OCI-LY1 (cell line): ENCODE measurements around the gene KIF19.

ENCODE experiments used
- H2AFZ ChIP-seq: fragments of 200-600 bp; sonication (generic), shearing (Covaris generic); 2 replicates; pipeline ENCODE4 v1.6.0; 2014; ENCODE audit warnings: antibody characterized with exemption, mild to moderate bottlenecking, low read length
- H3F3A ChIP-seq: fragments of 200-600 bp; sonication (generic), shearing (Covaris generic); 2 replicates; pipeline ENCODE4 v1.6.0; 2014; ENCODE audit warnings: mild to moderate bottlenecking, antibody characterized with exemption, low read length, moderate library complexity; ENCODE audit not compliant: insufficient read depth
- H3K27ac ChIP-seq: fragments of 200-600 bp; sonication (generic); 2 replicates; pipeline ENCODE4 v1.5.1; 2014; ENCODE audit warnings: low read length, mixed run types, mild to moderate bottlenecking, low read depth; ENCODE audit not compliant: poor library complexity, severe bottlenecking
- H3K27me3 ChIP-seq: fragments of 200-600 bp; sonication (generic); 2 replicates; pipeline ENCODE4 v1.6.0; 2014; ENCODE audit warnings: antibody characterized with exemption, mild to moderate bottlenecking, low read length, moderate library complexity; ENCODE audit not compliant: insufficient read depth
- H3K36me3 ChIP-seq: fragments of 200-600 bp; sonication (generic); 2 replicates; pipeline ENCODE4 v1.6.1; 2014; ENCODE audit warnings: mild to moderate bottlenecking, antibody characterized with exemption, low read length, moderate library complexity, mixed read lengths; ENCODE audit not compliant: insufficient read depth
- H3K4me1 ChIP-seq: fragments of 200-600 bp; sonication (generic); 2 replicates; pipeline ENCODE4 v1.5.1; 2014; ENCODE audit warnings: mild to moderate bottlenecking, low read length, moderate library complexity; ENCODE audit not compliant: insufficient read depth, severe bottlenecking
- H3K4me2 ChIP-seq: fragments of 200-600 bp; sonication (generic), shearing (Covaris generic); 2 replicates; pipeline ENCODE4 v1.6.1; 2014; ENCODE audit warnings: low read length
- H3K4me3 ChIP-seq: fragments of 200-600 bp; sonication (generic); 2 replicates; pipeline ENCODE4 v1.5.1; 2014; ENCODE audit warnings: low read length, low read depth, mild to moderate bottlenecking, mixed read lengths; ENCODE audit not compliant: poor library complexity, severe bottlenecking
- H3K79me2 ChIP-seq: fragments of 200-600 bp; shearing (Covaris generic); 2 replicates; pipeline ENCODE4 v1.6.1; 2016; ENCODE audit warnings: mixed run types, low read length, mixed read lengths; ENCODE audit not compliant: insufficient read depth
- H3K9ac ChIP-seq: fragments of 200-600 bp; sonication (generic), shearing (Covaris generic); 2 replicates; pipeline ENCODE4 v1.6.1; 2014; ENCODE audit warnings: mild to moderate bottlenecking, low read length, mixed read lengths
- H3K9me2 ChIP-seq: fragments of 200-600 bp; sonication (generic), shearing (Covaris generic); 2 replicates; pipeline ENCODE4 v1.6.1; 2014; ENCODE audit warnings: low read depth, mild to moderate bottlenecking, low read length, mixed read lengths
- H3K9me3 ChIP-seq: fragments of 200-600 bp; shearing (Covaris generic); 2 replicates; pipeline ENCODE4 v1.6.1; 2014; ENCODE audit warnings: low read length, mixed read lengths
- H4K20me1 ChIP-seq: fragments of 200-600 bp; sonication (generic), shearing (Covaris generic); 2 replicates; pipeline ENCODE4 v1.6.0; 2016; ENCODE audit warnings: mild to moderate bottlenecking, low read length; ENCODE audit not compliant: insufficient read depth
- CTCF ChIP-seq: fragments of 200-600 bp; sonication (generic), shearing (Covaris generic); IDR thresholded peaks from 2 replicates; pipeline ENCODE4 v1.5.1; 2017; ENCODE audit warnings: mild to moderate bottlenecking, antibody characterized with exemption, low read length, moderate library complexity, mixed read lengths
- EZH2 ChIP-seq: fragments of 200-600 bp; sonication (generic), shearing (Covaris generic); IDR thresholded peaks from 2 replicates; pipeline ENCODE4 v1.8.0; 2017; ENCODE audit warnings: borderline replicate concordance, mixed run types, mild to moderate bottlenecking, antibody characterized with exemption, low read length, moderate library complexity, mixed read lengths

The KIF19 gene

GRCh38 chr17:74332763-74333283 lies 6.8 kb downstream of the KIF19 start:
- Histone ChIP-seq H2AFZ (no peak overlapping the region), H3K9ac (no peak overlapping the region), H3K4me3 (no peak overlapping the region), H3F3A (no peaks in the 10 kb centered on the region), H3K27ac (no peak overlapping the region), H3K4me1 (no peaks in the 10 kb centered on the region), H3K36me3 (no peaks in the 10 kb centered on the region), H3K4me2 (no peak overlapping the region), H4K20me1 (no peaks in the 10 kb centered on the region), H3K9me3 (no peaks in the 10 kb centered on the region), H3K27me3 (no peaks in the 10 kb centered on the region), H3K79me2 (no peaks in the 10 kb centered on the region), H3K9me2 (no peaks in the 10 kb centered on the region)
- TF ChIP-seq CTCF (no peak), EZH2 (no peak)

GRCh38 chr17:74334393-74335039 lies 8.5 kb downstream of the KIF19 start:
- H3K9ac ChIP-seq = no peak overlapping the region
- H3K36me3 ChIP-seq = no peaks in the 10 kb centered on the region
- H3K4me3 ChIP-seq = no peak overlapping the region
- H3K79me2 ChIP-seq = no peaks in the 10 kb centered on the region
- TF ChIP-seq CTCF (no peak), EZH2 (no peak)
- no peaks in the 10 kb centered on the region for H3K9me2 ChIP-seq
- H2AFZ ChIP-seq = no peak overlapping the region
- no peaks in the 10 kb centered on the region for H4K20me1 ChIP-seq
- no peak overlapping the region for H3K27ac ChIP-seq
- no peaks in the 10 kb centered on the region for H3K9me3 ChIP-seq
- no peaks in the 10 kb centered on the region for H3K27me3 ChIP-seq
- H3K4me2 ChIP-seq = no peak overlapping the region
- H3F3A ChIP-seq = no peaks in the 10 kb centered on the region
- H3K4me1 ChIP-seq = no peaks in the 10 kb centered on the region

- Histone ChIP-seq H3K27me3 (no peaks in the 10 kb centered on the region), H3K4me3 (no peak overlapping the region), H3K79me2 (no peaks in the 10 kb centered on the region), H3K9me2 (no peaks in the 10 kb centered on the region), H3K9me3 (no peaks in the 10 kb centered on the region), H4K20me1 (no peaks in the 10 kb centered on the region), H3K4me2 (no peak overlapping the region), H2AFZ (no peak overlapping the region), H3K9ac (no peak overlapping the region), H3K27ac (no peak overlapping the region), H3F3A (no peaks in the 10 kb centered on the region), H3K4me1 (no peaks in the 10 kb centered on the region), H3K36me3 (no peaks in the 10 kb centered on the region)
- TF ChIP-seq EZH2 = no peak
- no peak for TF ChIP-seq CTCF
Measured at GRCh38 chr17:74335529-74336062, 9.6 kb downstream of the KIF19 start.
